Measurements from ENCODE around the gene IFNGR1.
"Not testable (repeated sequence)": the region's sequence is repeated elsewhere in the genome, so short reads cannot be mapped to it uniquely, and the experiment has no call there.

Gene IFNGR1

DNA sequence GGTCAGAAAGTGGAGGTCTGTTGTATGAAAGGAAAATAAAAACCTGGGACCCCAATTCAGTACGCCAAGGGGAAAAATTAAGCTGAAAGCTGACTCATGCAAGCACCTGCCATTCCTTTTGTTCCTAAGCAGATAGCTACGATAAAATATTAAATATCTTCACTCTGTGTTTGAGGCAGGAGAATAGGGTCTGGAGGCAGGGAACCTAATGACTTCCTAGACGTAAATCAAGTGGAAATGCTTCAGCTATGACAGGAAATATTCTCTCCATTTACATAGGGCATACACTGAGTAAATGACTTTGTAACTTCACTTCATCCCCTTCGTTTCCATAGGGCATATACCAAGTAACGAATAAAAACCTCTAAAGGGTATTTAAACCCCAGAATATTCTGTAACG lies 41.0 kb upstream of the IFNGR1 start:
- TF ChIP-seq, protein P1, sequence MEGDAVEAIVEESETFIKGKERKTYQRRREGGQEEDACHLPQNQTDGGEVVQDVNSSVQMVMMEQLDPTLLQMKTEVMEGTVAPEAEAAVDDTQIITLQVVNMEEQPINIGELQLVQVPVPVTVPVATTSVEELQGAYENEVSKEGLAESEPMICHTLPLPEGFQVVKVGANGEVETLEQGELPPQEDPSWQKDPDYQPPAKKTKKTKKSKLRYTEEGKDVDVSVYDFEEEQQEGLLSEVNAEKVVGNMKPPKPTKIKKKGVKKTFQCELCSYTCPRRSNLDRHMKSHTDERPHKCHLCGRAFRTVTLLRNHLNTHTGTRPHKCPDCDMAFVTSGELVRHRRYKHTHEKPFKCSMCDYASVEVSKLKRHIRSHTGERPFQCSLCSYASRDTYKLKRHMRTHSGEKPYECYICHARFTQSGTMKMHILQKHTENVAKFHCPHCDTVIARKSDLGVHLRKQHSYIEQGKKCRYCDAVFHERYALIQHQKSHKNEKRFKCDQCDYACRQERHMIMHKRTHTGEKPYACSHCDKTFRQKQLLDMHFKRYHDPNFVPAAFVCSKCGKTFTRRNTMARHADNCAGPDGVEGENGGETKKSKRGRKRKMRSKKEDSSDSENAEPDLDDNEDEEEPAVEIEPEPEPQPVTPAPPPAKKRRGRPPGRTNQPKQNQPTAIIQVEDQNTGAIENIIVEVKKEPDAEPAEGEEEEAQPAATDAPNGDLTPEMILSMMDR (IDR thresholded peaks at IDR 0.05; ENCODE audit: low read depth, low read length) = no peak
- H3K4me3 ChIP-seq (ENCODE audit: low read depth, low read length) = no peak overlapping the region

DNA sequence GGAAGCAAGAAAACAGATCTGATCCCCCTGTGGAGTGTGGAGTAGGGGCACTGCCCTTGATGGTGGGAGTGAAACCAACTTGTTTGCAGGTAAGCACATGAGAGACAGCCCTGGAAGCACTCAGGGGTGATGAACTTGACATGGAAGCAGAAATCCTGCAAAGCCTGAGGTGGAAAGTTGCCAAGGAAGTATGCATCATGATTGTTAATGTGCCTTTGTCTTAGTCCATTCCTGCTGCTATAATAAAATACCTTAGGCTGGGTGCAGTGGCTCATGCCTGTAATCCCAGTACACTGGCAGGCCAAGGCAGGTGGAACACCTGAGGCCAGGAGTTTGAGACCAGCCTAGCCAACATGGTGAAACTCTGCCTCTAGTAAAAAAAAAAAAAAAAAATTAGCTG lies 40.2 kb upstream of the IFNGR1 start:
- TF ChIP-seq, protein P1 (IDR thresholded peaks at IDR 0.05; ENCODE audit: low read depth, low read length) = no peak
- H3K4me3 ChIP-seq (ENCODE audit: low read depth, low read length) = no peak overlapping the region

DNA sequence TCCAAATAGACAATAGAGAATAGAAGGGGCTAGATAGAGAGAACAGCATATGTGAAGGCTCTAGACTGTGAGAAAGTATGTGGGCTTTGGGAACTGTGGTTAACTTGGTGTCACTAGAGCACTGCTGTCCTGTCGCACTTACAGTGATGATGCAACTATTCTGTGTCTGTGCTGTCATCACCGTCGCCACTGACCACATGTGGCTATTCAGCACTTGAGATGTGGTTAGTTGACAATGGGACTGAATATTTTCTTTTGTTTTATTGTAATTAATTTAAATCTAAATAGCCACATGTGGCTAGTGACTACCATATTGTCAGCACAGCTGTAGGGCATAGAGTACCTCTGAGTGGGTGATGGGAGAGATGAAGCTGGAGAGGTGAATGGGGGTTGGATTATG lies 39.0 kb upstream of the IFNGR1 start:
- TF ChIP-seq, protein P1 (IDR thresholded peaks at IDR 0.05; ENCODE audit: low read depth, low read length) = no peak
- no peak overlapping the region for H3K4me3 ChIP-seq (ENCODE audit: low read depth, low read length)

DNA sequence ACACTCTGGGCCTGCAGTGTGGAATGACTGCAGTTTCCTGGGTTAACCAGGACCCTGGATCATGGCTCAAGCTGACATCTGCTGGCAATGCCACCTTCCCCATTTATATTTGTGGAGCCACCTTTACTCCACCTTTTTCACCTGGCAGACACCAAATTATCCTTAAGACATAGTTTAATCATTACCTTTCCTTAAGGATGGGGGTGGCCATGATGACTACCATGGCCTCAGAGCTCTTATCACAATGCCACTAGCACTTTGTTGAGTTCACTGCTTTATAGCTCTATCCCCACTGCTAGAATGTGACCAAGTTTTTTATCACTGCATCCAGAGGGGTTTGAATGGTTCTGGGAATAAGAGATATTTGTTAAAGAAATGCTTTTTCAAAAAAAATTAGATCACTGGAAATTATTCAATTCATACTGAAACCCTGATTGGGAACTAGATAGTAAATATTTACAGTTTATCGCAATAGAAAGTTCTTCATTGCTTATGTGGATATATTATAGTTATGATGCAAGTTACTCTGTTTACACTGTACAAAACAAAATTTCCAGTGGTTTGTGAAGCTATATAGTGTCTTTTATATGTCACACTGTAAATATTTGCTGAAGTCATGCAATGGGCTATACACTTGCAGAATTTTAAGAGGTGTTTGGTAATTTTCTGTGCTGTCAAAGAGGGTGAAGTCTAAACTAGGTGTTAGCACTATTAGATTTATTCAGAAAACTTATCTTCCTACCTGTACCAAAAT lies 37.3 kb upstream of the IFNGR1 start:
- H3K4me3 ChIP-seq (ENCODE audit: low read depth, low read length) = no peak overlapping the region
- TF ChIP-seq, protein P1 (IDR thresholded peaks at IDR 0.05; ENCODE audit: low read depth, low read length) = no peak

DNA sequence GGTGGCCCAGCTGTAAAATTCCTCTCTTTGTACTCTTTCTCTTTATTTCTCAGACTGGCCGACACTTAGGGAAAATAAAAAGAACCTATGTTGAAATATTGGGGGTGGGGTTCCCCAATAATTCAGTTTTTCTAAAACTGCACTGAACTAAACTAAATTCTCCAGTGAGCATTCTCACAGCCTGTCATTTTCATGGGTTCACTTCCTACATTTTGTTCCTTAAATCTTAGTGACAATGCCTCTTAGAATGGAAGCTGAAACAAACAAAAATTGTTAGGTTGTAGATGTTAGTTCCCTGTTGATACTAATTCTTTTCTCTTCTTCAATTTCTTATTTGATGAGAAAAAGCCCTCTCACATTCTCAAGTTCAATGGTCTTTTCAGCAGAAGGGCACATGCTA lies 35.8 kb upstream of the IFNGR1 start:
- no peak overlapping the region for H3K4me3 ChIP-seq (ENCODE audit: low read depth, low read length)
- TF ChIP-seq, protein P1 (IDR thresholded peaks at IDR 0.05; ENCODE audit: low read depth, low read length) = no peak

DNA sequence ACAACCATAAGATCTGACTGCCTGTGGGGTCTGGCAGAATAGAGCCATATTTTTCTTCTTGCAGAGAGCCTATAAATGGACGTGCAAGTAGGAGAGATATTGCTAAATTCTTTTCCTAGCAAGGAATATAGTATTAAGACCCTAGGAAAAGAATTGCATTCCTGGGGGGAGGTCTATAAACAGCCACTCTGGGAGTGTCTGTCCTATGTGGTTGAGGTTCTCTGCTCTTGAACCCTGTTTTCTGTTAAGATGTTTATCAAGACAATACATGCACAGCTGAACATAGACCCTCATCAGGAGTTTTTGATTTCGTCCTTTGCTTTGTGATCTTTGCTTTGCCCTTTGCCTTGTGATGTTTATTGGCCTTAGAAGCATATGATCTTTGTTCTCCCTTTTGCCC lies 35.2 kb upstream of the IFNGR1 start:
- not testable (repeated sequence) for H3K4me3 ChIP-seq (ENCODE audit: low read depth, low read length)

DNA sequence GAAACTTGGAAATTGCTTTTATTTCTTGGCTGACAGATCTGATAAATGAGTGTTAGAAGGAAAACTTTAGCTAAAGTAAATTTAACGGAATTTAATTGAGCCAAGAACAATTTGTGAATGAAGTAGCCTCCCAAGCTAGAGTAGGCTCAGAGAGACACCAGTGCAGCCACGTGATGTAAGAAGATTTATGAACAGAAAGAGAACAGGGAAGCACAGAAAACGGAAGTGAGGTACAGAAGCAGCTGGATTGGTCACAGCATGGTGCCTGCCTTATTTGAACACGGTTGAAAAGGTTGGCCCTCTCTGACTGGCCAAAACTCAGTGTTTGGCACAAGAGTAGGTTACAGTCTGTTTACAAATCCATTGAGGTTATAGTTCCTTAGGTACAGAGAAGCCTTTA lies 29.5 kb upstream of the IFNGR1 start:
- H3K4me3 ChIP-seq (ENCODE audit: low read depth, low read length) = no peak overlapping the region

More for the DNA sequence above, 29.5 kb upstream of the IFNGR1 start:
- TF ChIP-seq, protein P1 (IDR thresholded peaks at IDR 0.05; ENCODE audit: low read depth, low read length) = no peak
